HG03135 (cell line): ENCODE data around the gene REC8.
A peak's percentile ranks its signal among the peaks of the same experiment; 100 is the strongest.
"Not testable (repeated sequence)": the region's sequence is repeated elsewhere in the genome, so short reads cannot be mapped to it uniquely, and the experiment has no call there.

Experiments used
- ATAC-seq: cut with Tn5 transposase; IDR thresholded peaks from one replicate; pipeline ENCODE4 v1.9.1; 2021; ENCODE audit warnings: mild to moderate bottlenecking, moderate library complexity; ENCODE audit not compliant: unreplicated experiment

The REC8 gene

GRCh38 chr14:24183014-24183481 is 11.2 kb downstream of the REC8 start:
- ATAC-seq, result no peak

- ATAC-seq, result no peak
These were observed 12.5 kb downstream of the REC8 start for GRCh38 chr14:24184104-24184970.

GRCh38 chr14:24185026-24185425 is 13.1 kb downstream of the REC8 start:
- ATAC-seq, result no peak

- ATAC-seq, result no peak
These were observed 13.9 kb downstream of the REC8 start for GRCh38 chr14:24185741-24186140.

GRCh38 chr14:24186831-24187538 is 15.1 kb downstream of the REC8 start:
- ATAC-seq, result no peak

GRCh38 chr14:24187539-24187915 is 15.6 kb downstream of the REC8 start:
- no peak for ATAC-seq

GRCh38 chr14:24188251-24189058 is 16.6 kb downstream of the REC8 start, which contains the start of gene IPO4:
Gene IPO4 (minus strand): TSS chr14:24188816. CDS start chr14:24188787, 29 bp downstream.
- peak; percentile 82 for ATAC-seq

GRCh38 chr14:24189059-24189375 is 17.1 kb downstream of the REC8 start:
- ATAC-seq, result no peak

GRCh38 chr14:24189460-24189859 is 17.6 kb downstream of the REC8 start:
- ATAC-seq, result no peak

GRCh38 chr14:24190416-24190815 is 18.5 kb downstream of the REC8 start:
- no peak for ATAC-seq

GRCh38 chr14:24192933-24193332 is 21.1 kb downstream of the REC8 start:
- ATAC-seq, result no peak

GRCh38 chr14:24194186-24194872 is 22.4 kb downstream of the REC8 start:
- no peak for ATAC-seq

GRCh38 chr14:24194873-24195185 is 22.9 kb downstream of the REC8 start:
- ATAC-seq, result no peak

GRCh38 chr14:24195186-24196070 is 23.5 kb downstream of the REC8 start, which contains the start of gene TM9SF1:
Gene TM9SF1 (minus strand): TSS chr14:24195441. CDS start chr14:24195019, 422 bp downstream.
- ATAC-seq, result peak; percentile 86

- ATAC-seq, result no peak
These were observed 24.5 kb downstream of the REC8 start for GRCh38 chr14:24196071-24197055.

GRCh38 chr14:24197056-24197450 is 25.2 kb downstream of the REC8 start:
- no peak for ATAC-seq

GRCh38 chr14:24198814-24199524 is 27.1 kb downstream of the REC8 start:
- ATAC-seq, result no peak

GRCh38 chr14:24202538-24202937 is 30.7 kb downstream of the REC8 start:
- ATAC-seq, result not testable (repeated sequence)
